CD8-positive, alpha-beta memory T cell (primary cell): ENCODE measurements around the gene HPS1. TPM values are rescaled to one million over a fixed set of nuclear protein-coding genes. Genes with fewer than 3 reads are reported as not detected.

Experiments used
- CTCF ChIA-PET: fragments of 350-600 bp; sonication (Branson Sonifier 250); formaldehyde crosslinking; loops from one replicate; lab custom pipeline; 2021; ENCODE audit warnings: antibody characterized with exemption; lab: Charles Lee
- POLR2A ChIA-PET: fragments of 350-600 bp; sonication (Branson Sonifier 250); formaldehyde crosslinking; loops from one replicate; lab custom pipeline; 2021; ENCODE audit warnings: antibody characterized with exemption; lab: Charles Lee
- DNase-seq, 5 donors: peaks; one replicate each; pipeline versions ENCODE4 v3.0.0 to v3.0.0-alpha.2; 2020 to 2022; ENCODE audit warnings: mixed read lengths in 1 of 5
- H3K27ac ChIP-seq: one replicate; pipeline ENCODE4 v1.7.0; 2013; ENCODE audit warnings: low read depth, mild to moderate bottlenecking, low read length, moderate library complexity
- H3K27me3 ChIP-seq: 2 replicates; pipeline ENCODE4 v1.7.0; 2013; ENCODE audit warnings: low read length, mild to moderate bottlenecking; ENCODE audit not compliant: insufficient read depth, poor library complexity, severe bottlenecking
- H3K36me3 ChIP-seq: 2 replicates; pipeline ENCODE4 v1.7.0; 2013; ENCODE audit warnings: mild to moderate bottlenecking, low read length, moderate library complexity; ENCODE audit not compliant: insufficient read depth
- H3K4me1 ChIP-seq: 2 replicates; pipeline ENCODE4 v1.7.0; 2013; ENCODE audit warnings: mild to moderate bottlenecking, low read length, moderate library complexity; ENCODE audit not compliant: insufficient read depth
- H3K4me3 ChIP-seq: 2 replicates; pipeline ENCODE4 v1.7.0; 2013; ENCODE audit warnings: mild to moderate bottlenecking, low read length
- H3K9me3 ChIP-seq: 2 replicates; pipeline ENCODE4 v1.7.0; 2013; ENCODE audit warnings: mild to moderate bottlenecking, low read length
- H3K27ac Mint-ChIP-seq, 8 donors: one replicate each; pipeline ENCODE4 v1.8.0; 2020 to 2021; ENCODE audit warnings: mixed read lengths in 8 of 8, mild to moderate bottlenecking in 6 of 8, inconsistent platforms in 3 of 8, moderate library complexity in 3 of 8
- H3K27me3 Mint-ChIP-seq, 2 donors: one replicate each; pipeline ENCODE4 v1.8.0; 2020 to 2021; ENCODE audit warnings: mixed read lengths in 2 of 2, mild to moderate bottlenecking in 1 of 2, moderate library complexity in 1 of 2
- H3K36me3 Mint-ChIP-seq, 3 donors: one replicate each; pipeline ENCODE4 v1.8.0; 2020 to 2021; ENCODE audit warnings: mixed read lengths in 3 of 3, inconsistent platforms in 1 of 3, mild to moderate bottlenecking in 1 of 3
- H3K4me1 Mint-ChIP-seq, 3 donors: one replicate each; pipeline ENCODE4 v1.8.0; 2020 to 2021; ENCODE audit warnings: mixed read lengths in 3 of 3, inconsistent platforms in 1 of 3, mild to moderate bottlenecking in 1 of 3
- H3K4me3 Mint-ChIP-seq, 7 donors: one replicate each; pipeline ENCODE4 v1.8.0; 2020 to 2021; ENCODE audit warnings: mixed read lengths in 7 of 7, mild to moderate bottlenecking in 6 of 7, moderate library complexity in 4 of 7, inconsistent platforms in 2 of 7
- H3K9me3 Mint-ChIP-seq, 5 donors: one replicate each; pipeline ENCODE4 v1.8.0; 2020 to 2022; ENCODE audit warnings: mixed read lengths in 5 of 5, mild to moderate bottlenecking in 3 of 5, moderate library complexity in 2 of 5, inconsistent platforms in 1 of 5
- polyA plus RNA-seq: library from polyadenylated mRNA; unstranded; fragments of 300-500 nt; fragmentation: Illumina TruSeq; gene quantifications from one replicate; pipeline ENCODE4 v1.2.3, GENCODE V29; 2021
- total RNA-seq, 2 experiments: library from RNA; stranded (reverse); gene quantifications; one replicate each; pipeline ENCODE4 v1.2.3, GENCODE V29; 2021

HPS1 gene
- total RNA-seq, result 10 to 100 TPM; 50.5 to 58.3 TPM
- polyA plus RNA-seq, result 89.8 TPM

- no peaks in the 10 kb centered on the region for H3K9me3 Mint-ChIP-seq
- peaks cover 44 to 54% (median 48%) of the 10 kb centered on the region in 3 donors for H3K4me1 Mint-ChIP-seq
- H3K9me3 ChIP-seq, result no peaks in the 10 kb centered on the region
- peaks cover 7% of the 10 kb centered on the region for H3K36me3 ChIP-seq
- peak within 1 kb of the TSS; percentile 90 to 98 (median 94) for H3K4me3 Mint-ChIP-seq
- peaks cover 1 to 9% of the 10 kb centered on the region in 2 donors for H3K27me3 Mint-ChIP-seq
- H3K36me3 Mint-ChIP-seq, result peaks cover 5 to 39% (median 13%) of the 10 kb centered on the region in 3 donors
- H3K4me1 ChIP-seq, result peaks cover 19% of the 10 kb centered on the region
- H3K27ac ChIP-seq, result peak within 1 kb of the TSS; percentile 81
- H3K27me3 ChIP-seq, result peaks cover 3% of the 10 kb centered on the region
- CTCF ChIA-PET, result interaction anchor here (1.6 kb wide), 1 partner anchor 20 kb away, joined by 5 read pairs; no protein-coding TSS in a partner anchor
- POLR2A ChIA-PET, result no interaction called here
- H3K4me3 ChIP-seq, result peak within 1 kb of the TSS; percentile 65
- DNase-seq, result peak; percentile 67 to 86 (median 75)
- H3K27ac Mint-ChIP-seq, result peak within 1 kb of the TSS; percentile 90 to 99 (median 94)
Observed at GRCh38 chr10:98446661-98447221, at the start of gene HPS1. HPS1 (minus strand) TSS chr10:98446935; CDS start chr10:98443240, 3,695 bp downstream.

- H3K4me1 ChIP-seq, result no peaks in the 10 kb centered on the region
- no peak overlapping the region for H3K4me3 ChIP-seq
- Mint-ChIP-seq H3K9me3 (peaks cover 18 to 27% (median 23%) of the 10 kb centered on the region in 5 donors), H3K27me3 (peaks cover 9 to 36% of the 10 kb centered on the region in 2 donors), H3K36me3 (peaks cover 0 to 6% (median 1%) of the 10 kb centered on the region in 3 donors), H3K27ac (no peak overlapping the region), H3K4me1 (no peaks in the 10 kb centered on the region), H3K4me3 (no peak overlapping the region)
- H3K36me3 ChIP-seq, result no peaks in the 10 kb centered on the region
- POLR2A ChIA-PET, result no interaction called here
- H3K27ac ChIP-seq, result no peak overlapping the region
- DNase-seq, result no peak
- H3K9me3 ChIP-seq, result no peaks in the 10 kb centered on the region
- no peaks in the 10 kb centered on the region for H3K27me3 ChIP-seq
- CTCF ChIA-PET, result no interaction called here
Observed at GRCh38 chr10:98492763-98493162, 46.0 kb upstream of the HPS1 start.

- H3K27ac ChIP-seq, result no peak overlapping the region
- no peaks in the 10 kb centered on the region for H3K9me3 ChIP-seq
- CTCF ChIA-PET, result interaction anchor here (0.8 kb wide), 1 partner anchor 22 kb away, joined by 3 read pairs; no protein-coding TSS in a partner anchor
- POLR2A ChIA-PET, result no interaction called here
- H3K27me3 ChIP-seq, result no peaks in the 10 kb centered on the region
- Mint-ChIP-seq H3K4me1 (no peaks in the 10 kb centered on the region), H3K4me3 (no peak overlapping the region), H3K36me3 (no peaks in the 10 kb centered on the region), H3K27ac (no peak overlapping the region), H3K27me3 (peaks cover 2 to 36% of the 10 kb centered on the region in 2 donors), H3K9me3 (peaks cover 4 to 9% (median 5%) of the 10 kb centered on the region in 5 donors)
- H3K4me1 ChIP-seq, result no peaks in the 10 kb centered on the region
- no peaks in the 10 kb centered on the region for H3K36me3 ChIP-seq
- H3K4me3 ChIP-seq, result no peak overlapping the region
- DNase-seq, result no peak
Observed at GRCh38 chr10:98489561-98490481, 43.1 kb upstream of the HPS1 start.

DNA sequence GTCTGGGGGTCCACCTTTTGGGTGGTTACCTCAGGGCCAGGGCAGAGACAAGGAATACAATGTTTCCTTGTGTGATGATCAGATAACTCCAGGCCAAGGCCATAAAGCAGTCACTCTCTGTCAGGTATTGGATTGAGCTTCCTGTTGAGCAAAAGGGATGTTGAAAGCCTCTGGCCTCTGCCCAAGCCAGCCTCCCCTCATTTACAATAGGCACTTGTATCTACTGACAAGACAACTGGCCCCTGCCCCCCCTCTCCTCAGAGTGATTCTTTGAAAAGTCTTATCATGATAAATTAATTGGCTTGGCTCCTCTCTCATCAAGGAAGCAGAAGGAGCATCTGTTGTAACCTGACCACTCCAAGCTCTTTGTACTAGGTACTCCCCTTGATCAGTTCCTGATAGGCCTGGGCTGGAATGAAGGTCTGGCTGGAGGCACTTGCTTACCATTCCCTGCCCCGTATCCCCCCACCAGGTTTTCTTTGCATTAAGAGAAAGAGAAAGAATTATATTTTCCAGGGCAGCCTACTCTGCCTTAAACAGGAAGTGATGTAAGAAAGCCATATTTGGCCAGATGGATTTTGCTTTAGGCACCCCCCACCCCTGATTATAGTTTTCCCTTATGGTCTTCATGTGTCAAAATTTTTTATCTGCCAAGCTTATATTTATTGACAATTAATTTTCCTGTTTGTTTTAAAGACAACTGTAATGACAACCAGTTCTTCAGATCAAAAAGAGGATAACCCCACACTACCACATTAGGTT, 42.1 kb upstream of the HPS1 start:
- Histone ChIP-seq H3K36me3 (no peaks in the 10 kb centered on the region), H3K27me3 (no peaks in the 10 kb centered on the region), H3K4me1 (no peaks in the 10 kb centered on the region), H3K27ac (no peak overlapping the region), H3K9me3 (no peaks in the 10 kb centered on the region), H3K4me3 (no peak overlapping the region)
- Mint-ChIP-seq H3K4me3 (no peak overlapping the region), H3K9me3 (peaks cover 0 to 6% (median 0%) of the 10 kb centered on the region in 5 donors), H3K27me3 (peaks cover 2 to 36% of the 10 kb centered on the region in 2 donors), H3K36me3 (no peaks in the 10 kb centered on the region), H3K27ac (no peak overlapping the region), H3K4me1 (no peaks in the 10 kb centered on the region)
- CTCF ChIA-PET, result interaction anchor here (0.8 kb wide), 1 partner anchor 21 kb away, joined by 3 read pairs; no protein-coding TSS in a partner anchor
- no peak for DNase-seq
- POLR2A ChIA-PET, result no interaction called here

- H3K4me1 ChIP-seq, result no peaks in the 10 kb centered on the region
- POLR2A ChIA-PET, result no interaction called here
- H3K27me3 ChIP-seq, result no peaks in the 10 kb centered on the region
- H3K36me3 Mint-ChIP-seq, result no peaks in the 10 kb centered on the region
- H3K9me3 ChIP-seq, result no peaks in the 10 kb centered on the region
- no peaks in the 10 kb centered on the region for H3K36me3 ChIP-seq
- H3K4me3 Mint-ChIP-seq, result no peak overlapping the region
- CTCF ChIA-PET, result no interaction called here
- peaks cover 0 to 25% of the 10 kb centered on the region in 2 donors for H3K27me3 Mint-ChIP-seq
- no peak overlapping the region for H3K27ac ChIP-seq
- H3K4me1 Mint-ChIP-seq, result peaks cover under 1 to 7% (median 2%) of the 10 kb centered on the region in 3 donors
- peak overlapping the region in 1 of 8 donors; percentile 29 for H3K27ac Mint-ChIP-seq
- no peak overlapping the region for H3K4me3 ChIP-seq
- DNase-seq, result no peak
- peaks cover 0 to 4% (median 0%) of the 10 kb centered on the region in 5 donors for H3K9me3 Mint-ChIP-seq
Observed at GRCh38 chr10:98487649-98488048, 40.9 kb upstream of the HPS1 start.

- Mint-ChIP-seq H3K9me3 (peaks cover 0 to 4% (median 0%) of the 10 kb centered on the region in 5 donors), H3K36me3 (no peaks in the 10 kb centered on the region), H3K4me3 (no peak overlapping the region), H3K27me3 (peaks cover 0 to 23% of the 10 kb centered on the region in 2 donors), H3K27ac (peak overlapping the region in 1 of 8 donors; percentile 44), H3K4me1 (peaks cover 11 to 19% (median 14%) of the 10 kb centered on the region in 3 donors)
- DNase-seq, result no peak
- CTCF ChIA-PET, result no interaction called here
- no peaks in the 10 kb centered on the region for H3K36me3 ChIP-seq
- H3K4me3 ChIP-seq, result no peak overlapping the region
- H3K27ac ChIP-seq, result no peak overlapping the region
- no peaks in the 10 kb centered on the region for H3K9me3 ChIP-seq
- POLR2A ChIA-PET, result no interaction called here
- H3K27me3 ChIP-seq, result no peaks in the 10 kb centered on the region
- no peaks in the 10 kb centered on the region for H3K4me1 ChIP-seq
Observed at GRCh38 chr10:98486421-98486820, 39.7 kb upstream of the HPS1 start.

GRCh38 chr10:98485959-98486358, 39.2 kb upstream of the HPS1 start:
- Histone ChIP-seq H3K4me1 (no peaks in the 10 kb centered on the region), H3K27me3 (no peaks in the 10 kb centered on the region), H3K9me3 (no peaks in the 10 kb centered on the region), H3K4me3 (no peak overlapping the region), H3K36me3 (no peaks in the 10 kb centered on the region), H3K27ac (no peak overlapping the region)
- POLR2A ChIA-PET, result no interaction called here
- Mint-ChIP-seq H3K36me3 (no peaks in the 10 kb centered on the region), H3K27me3 (peaks cover 3 to 23% of the 10 kb centered on the region in 2 donors), H3K27ac (no peak overlapping the region), H3K9me3 (peaks cover 0 to 4% (median 0%) of the 10 kb centered on the region in 5 donors), H3K4me3 (no peak overlapping the region), H3K4me1 (peaks cover 15 to 21% (median 18%) of the 10 kb centered on the region in 3 donors)
- no peak for DNase-seq
- CTCF ChIA-PET, result no interaction called here
